Activated T-cell treated with anti-CD3 and anti-CD28 coated beads for 1 hour (primary cell): Measurements from ENCODE around the gene PLPPR3.

ENCODE experiments used
- DNase-seq: peaks from one replicate; pipeline ENCODE4 v3.0.0-alpha.2; 2020; ENCODE audit warnings: low read depth

The PLPPR3 gene

DNA sequence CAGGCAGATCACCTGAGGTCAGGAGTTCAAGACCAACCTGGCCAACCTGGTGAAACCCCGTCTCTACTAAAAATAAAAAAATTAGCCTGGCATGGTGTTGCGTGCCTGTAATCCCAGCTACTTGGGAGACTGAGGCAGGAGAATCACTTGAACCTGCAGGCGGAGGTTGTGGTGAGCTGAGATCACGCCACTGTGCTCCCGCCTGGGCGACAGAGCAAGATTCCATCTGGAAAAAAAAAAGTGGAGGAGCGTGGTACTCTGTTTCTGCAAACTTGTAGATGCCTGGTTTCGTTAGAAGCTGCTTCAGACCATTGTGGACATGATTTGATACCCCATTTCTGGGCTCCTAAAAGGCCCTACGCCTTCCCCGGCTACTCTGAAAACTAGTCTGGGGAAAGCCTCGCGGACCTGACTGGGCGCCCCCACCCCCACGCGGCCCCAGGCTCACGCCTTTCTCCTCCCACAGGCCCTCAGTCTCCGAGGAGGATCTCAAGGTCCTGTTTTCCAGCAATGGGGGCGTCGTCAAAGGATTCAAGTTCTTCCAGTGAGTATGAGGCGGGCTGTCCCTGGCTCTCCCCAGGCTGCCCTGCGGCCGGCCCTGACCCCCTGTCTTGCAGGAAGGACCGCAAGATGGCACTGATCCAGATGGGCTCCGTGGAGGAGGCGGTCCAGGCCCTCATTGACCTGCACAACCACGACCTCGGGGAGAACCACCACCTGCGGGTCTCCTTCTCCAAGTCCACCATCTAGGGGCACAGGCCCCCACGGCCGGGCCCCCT, 11.5 kb downstream of the PLPPR3 start:
- DNase-seq, result no peak

DNA sequence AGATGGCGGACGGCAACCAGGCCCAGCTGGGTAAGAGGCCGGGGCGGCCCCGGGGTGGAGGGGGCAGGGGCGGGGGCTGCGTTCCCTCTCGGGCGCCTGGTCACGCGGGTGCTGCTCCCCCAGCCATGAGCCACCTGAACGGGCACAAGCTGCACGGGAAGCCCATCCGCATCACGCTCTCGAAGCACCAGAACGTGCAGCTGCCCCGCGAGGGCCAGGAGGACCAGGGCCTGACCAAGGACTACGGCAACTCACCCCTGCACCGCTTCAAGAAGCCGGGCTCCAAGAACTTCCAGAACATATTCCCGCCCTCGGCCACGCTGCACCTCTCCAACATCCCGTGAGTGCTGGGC, 13.4 kb downstream of the PLPPR3 start:
- no peak for DNase-seq

DNA sequence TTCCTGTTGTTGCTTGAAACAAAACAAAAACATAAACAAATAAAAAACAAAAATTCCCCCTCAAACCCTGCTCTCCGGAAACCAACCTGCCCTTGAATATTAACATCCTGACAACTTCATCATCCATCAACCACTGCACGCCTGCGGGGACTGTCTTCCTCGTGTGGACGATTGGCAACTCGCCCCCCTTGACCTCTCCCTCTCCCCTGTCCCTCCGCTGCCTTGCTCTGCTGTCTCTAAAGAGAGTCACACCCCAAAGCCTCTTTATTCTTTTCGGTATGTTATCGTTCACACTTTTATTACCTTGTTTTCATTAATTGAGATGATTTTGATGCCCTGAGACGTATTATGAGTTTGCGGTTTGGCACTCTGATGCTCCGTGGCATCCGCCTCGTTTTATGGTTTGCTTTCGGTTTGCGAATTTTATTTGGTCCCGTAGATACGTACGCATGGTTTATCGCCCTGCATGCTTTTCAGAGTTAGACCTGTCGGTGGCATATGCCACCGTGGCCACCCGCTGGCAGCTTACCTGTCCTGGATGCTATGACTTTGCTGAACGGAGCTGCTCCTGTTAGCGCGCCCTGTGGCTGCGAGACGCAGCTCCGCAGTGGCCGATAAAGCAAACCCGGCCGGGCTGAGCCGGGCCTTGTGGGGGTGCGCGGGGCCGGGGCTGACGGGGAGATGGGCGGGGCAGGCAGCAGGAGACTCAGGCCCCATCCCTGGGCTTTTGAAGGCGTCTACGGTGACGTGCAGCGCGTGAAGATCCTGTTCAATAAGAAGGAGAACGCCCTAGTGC, 13.9 kb downstream of the PLPPR3 start:
- no peak for DNase-seq

DNA sequence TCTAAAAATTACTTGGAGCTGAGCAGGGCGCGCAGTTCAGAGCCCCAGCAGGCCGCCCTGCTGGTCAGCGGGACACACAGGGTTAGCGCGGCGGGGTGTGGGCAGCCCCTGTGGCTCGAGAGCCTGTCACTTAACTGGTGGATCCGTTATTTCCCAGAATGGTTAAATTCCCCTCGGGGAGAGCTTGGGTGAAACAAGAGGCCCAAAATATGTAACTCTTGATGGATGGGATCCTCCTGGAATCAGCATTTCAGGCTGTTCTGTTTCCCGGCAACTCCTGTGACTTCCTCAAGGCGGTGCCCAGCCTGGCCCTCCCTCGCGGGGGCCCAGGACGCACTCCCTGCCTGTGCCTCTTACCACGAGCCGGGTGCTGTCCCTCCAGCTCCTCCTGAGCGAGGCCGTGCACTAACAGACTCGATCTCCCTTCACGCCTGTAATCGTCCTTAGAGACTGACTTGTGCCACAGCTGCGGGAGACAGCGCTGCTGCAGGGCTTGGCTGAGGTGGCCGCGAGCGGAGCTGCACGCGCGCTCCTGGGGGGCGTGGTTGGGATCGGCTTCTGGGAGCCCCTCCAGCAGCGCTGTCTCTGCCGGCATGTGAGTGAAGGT, 14.8 kb downstream of the PLPPR3 start:
- DNase-seq, result no peak

DNA sequence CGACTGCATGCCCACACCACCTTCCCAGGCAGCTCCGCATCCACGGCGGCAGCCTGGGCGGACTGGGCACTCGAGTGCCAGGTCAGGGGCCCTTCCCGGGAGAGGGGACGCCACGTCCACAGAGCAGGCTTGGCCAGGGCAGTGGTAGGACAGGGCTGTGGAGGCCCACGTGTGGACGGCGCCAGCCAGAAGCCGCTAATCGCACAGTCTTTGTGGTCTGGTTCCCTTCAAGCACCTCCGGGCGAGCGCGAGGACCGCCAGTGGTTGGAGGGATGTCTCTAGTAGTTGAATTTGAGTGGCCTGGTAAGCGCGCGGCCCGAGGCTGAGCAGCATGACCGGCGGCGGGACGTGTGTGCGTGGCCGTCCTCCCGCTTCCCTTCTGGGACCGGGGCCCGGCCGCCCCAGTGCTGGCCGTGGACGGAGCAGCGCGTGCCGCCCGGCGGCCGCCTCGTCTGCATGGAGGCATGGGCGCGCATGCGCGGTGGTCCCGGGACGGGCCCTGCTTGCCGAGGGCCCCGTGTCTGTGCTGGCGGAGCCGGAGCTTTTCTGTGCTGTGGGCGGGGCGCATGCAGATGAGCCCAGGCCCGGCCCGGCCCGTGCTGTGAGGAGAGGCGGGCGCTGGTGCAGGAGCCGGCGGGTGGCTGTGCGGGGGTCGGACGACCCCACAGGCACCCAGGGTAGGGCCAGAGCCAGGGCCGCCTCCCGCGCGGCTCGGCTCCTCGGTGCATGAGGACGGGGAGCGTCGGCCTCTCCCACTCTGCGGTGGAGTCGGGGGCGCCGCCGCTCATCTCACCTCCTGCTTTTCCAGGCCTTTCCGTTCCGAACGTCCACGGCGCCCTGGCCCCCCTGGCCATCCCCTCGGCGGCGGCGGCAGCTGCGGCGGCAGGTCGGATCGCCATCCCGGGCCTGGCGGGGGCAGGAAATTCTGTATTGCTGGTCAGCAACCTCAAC, 15.9 kb downstream of the PLPPR3 start:
- no peak for DNase-seq

DNA sequence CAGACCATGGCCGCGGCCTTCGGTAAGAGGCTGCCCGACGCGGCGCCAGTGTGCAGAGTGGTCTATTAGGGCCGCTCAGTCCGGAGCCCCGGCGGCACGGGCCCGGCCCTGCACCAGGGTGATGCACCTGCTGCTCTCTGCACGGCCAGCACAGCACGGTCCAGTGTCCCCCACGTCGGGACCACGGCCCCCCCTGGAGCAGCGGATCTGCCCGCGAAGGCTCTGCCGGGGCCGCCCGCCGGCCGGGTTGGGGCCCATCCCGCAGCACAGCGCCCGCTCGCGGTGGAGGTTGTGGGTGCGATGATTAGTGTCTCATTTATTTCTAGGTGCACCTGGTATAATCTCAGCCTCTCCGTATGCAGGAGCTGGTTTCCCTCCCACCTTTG, 16.6 kb downstream of the PLPPR3 start:
- no peak for DNase-seq

DNA sequence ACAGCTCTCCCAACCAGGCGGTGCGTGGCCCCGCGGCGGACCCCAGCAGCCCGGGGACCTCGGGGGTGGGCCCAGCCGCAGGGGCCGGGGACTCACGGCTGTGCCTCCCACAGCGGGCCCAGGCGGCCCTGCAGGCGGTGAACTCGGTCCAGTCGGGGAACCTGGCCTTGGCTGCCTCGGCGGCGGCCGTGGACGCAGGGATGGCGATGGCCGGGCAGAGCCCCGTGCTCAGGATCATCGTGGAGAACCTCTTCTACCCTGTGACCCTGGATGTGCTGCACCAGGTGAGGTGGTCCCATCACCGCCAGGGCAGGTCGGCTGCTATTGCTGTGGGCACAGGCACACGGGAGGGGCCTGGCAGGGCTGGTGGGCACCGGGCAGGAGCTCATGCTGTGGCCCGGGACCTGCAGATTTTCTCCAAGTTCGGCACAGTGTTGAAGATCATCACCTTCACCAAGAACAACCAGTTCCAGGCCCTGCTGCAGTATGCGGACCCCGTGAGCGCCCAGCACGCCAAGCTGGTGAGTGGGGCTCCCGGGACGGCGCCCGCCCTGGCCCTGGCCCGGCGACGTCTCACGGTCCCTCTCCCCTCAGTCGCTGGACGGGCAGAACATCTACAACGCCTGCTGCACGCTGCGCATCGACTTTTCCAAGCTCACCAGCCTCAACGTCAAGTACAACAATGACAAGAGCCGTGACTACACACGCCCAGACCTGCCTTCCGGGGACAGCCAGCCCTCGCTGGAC, 17.2 kb downstream of the PLPPR3 start:
- no peak for DNase-seq

DNA sequence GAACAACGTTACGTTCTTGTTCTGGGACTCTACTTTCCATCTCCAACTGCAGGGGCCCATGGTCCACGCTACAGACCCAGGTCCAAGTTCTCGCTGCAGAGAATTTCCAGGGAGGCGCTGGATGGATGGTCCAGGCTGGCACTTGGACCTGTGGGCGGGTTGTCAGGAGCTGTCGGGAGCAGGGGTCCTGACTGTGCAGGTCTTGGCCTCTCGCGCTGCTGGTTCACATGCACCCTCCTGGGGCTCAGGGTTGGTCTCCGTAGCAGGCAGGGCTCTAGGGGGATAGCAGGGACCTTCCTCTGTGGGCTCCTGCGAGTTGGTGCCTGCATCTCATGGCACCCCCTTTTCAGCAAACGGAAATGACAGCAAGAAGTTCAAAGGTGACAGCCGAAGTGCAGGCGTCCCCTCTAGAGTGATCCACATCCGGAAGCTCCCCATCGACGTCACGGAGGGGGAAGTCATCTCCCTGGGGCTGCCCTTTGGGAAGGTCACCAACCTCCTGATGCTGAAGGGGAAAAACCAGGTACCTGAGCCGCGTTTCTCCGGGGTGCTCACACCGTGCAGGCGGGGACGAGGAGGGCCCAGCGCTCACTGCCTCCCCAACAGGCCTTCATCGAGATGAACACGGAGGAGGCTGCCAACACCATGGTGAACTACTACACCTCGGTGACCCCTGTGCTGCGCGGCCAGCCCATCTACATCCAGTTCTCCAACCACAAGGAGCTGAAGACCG, 17.9 kb downstream of the PLPPR3 start:
- no peak for DNase-seq

DNA sequence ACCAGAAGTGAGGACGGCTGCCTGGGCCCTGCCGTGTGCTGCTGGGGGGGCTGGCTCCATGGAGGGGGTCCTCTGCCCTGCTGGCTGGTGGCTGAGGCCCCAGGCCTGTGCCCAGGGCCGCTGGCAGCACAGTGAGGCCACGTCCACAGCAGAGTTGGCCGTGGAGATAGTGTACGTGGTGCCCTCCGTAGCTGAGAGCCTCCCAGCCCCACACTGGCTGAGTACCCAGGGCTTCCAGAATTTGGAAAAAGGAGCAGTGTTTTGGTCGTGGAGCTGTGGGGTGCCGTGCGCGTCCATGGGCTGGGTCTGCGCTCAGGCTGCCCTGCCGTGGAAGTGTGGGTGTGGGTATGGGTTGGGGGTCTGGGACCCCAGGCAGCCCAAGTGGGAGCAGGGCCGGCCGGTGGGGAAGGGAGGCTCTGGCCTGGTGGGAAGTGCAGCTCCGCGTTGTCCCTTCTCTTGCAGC, 18.6 kb downstream of the PLPPR3 start:
- DNase-seq, result no peak

DNA sequence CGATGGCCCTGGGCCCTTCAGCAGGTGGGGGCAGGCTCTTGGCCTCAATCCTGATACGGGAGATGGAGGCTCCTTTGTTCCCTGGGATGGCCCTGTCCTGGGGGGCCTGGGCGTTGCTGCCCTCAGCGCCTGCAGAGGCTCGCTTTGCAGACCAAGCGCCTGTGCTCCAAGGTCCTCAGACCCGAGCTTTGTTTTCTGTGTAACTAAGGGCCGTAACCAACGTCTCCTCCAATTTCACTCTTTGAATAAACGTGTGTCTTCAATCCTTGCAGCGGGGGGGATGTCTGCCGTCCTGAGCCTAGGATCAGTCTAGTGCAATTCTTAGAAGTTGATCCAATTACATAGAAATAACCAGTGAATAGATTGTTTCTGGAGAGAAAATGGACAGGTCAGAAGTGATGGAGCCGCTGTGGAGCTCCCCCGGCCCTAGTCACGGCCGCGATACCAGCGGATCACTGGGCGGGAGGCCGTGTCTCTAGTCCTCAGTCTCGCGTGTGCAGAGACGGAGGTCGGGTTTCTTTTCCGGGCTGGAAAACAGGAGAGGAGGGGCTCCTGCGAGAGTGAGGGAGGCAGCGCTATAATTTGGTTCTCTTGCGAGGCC, 19.2 kb downstream of the PLPPR3 start:
- no peak for DNase-seq

DNA sequence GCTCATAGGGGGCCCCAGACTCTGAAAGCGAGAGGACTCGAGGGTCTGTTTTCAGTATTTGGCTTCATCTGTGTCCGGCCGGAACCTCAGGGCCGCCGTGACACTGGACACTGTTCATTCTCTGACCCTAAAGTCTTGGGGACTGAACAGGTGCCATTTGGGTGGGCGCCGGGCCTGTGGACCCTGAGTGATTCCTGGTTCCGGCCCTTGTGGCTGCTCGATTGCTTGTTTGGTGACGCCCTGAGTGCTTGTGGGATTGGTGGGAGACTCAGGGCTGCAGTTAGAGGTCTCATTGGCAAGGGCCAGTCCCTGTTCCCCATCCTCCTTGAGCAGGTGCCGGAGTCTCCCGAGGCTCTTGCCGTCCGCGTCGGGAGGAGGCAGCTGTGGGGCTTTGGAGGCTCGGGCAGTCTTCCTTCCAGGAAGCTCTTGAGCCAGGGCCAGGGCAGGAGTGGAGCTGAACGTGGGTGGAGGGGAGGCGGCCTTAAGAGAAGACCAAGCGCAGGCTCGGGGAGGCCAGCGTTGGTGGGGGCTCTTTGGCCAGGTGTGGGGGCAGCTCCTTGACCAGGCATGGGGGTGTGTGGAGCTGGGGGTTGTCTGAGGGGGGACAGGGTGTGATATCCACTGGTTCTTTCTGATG, 19.8 kb downstream of the PLPPR3 start:
- no peak for DNase-seq

DNA sequence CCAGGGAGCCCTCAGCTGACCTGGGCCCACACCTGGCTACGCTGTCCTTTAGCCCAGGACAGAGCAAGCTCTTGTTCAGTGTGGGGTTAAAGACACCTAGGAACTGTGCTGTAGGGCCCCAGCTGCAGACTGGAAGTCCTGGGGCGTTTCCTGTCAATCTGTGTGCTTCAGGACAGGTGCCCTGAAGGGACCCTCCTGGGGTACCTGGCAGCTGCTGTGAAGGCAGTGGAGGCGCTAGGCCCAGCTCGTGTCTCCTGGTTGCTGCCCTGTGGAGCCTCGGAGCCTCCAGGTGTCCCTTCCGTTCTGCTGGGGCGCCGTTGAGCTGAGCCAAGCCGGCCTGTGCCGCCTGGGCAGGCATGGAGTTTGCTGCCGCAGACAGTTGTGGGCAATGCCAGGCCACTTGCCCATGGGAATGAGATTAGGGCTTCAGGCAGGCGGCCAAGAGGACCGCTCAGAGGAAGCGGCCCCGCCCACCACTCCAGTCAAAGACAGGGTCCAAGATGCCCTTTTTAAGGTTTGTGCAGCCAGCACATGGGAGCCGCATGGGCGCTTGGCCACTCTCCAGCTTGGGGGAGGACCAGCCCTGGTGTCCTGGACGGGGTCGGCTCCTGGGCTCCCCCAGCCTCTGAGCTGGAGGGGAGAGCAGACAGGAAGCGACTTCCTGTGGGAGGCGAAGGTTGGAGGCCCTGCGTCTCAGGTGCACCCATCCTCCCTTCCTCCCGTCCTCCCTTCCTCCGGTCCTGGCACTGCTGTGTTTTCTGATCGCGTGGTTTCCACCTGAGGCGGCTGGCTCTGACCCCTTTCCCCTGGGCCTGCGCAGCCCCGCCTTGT, 20.5 kb downstream of the PLPPR3 start:
- no peak for DNase-seq

DNA sequence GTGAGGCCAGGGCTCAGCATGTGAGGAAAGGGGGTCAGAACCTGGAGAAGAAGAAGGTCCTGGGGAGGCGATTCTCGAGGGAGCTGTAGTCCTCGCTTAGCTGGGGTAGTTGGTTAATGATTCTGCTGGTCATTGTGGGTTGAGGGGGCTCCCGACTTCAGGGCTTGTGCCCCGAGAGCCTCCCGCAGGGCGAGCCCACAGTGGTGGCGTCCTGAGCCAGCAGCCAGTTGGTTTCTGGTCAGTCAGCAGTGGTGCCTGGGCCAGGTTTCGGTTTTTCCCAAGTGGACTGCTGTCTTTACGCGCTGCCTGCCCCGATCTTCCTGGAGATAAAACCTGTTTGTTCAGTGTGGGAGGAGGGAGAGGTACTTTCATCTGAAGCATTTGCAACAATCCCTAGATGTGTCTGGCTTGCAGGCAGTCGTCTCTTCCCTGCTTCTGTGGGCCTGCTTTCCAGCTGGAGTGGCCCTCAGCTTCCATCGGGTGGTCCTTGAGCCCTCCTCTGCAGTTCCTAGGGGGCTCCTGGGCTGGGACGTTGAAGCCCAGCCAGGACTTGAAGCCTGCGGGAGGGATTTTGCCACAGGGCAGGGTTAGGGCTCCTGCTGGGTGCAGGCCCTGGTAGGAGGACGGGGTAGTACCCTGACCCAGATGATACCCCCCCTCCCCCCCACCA, 21.3 kb downstream of the PLPPR3 start:
- no peak for DNase-seq

DNA sequence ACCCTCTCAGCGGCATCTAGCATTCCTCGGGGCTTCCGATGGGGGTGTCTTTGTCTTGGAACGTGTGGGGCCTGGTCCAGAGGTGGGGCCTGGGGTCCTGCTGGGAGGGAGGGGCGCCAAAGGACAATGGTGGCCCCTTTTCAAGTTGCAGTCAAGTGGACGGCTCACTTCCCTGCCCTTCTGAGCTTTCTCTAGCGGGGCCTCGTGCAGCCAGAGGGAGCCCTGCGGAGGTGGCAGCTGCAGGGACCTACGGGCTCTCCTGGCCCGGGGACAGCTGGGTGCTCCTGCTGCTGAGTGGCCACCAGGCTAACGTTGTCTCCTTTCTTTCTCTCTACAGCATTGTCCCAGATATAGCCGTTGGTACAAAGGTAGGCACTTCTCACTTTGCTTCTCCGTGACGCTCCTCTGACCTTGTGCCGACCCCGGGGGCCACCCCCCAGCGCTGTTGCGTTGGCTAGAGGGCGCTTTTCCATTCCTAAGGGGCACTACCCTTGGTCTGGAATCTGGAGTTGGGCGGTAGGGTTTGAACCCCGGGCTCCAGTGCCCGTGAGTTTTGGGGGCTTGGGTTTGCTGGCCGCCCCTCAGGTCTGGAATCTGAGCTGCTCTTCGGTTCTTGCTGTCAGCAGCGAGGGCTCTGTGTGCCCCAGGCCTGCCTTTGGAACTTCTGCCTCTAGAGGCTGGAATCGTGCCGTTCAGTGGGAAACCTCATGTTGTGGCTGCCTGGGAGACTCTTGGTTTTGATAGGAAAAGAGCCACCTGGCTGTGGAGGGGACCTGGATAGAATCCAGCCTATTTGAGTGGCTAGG, 22.5 kb downstream of the PLPPR3 start:
- DNase-seq, result no peak

DNA sequence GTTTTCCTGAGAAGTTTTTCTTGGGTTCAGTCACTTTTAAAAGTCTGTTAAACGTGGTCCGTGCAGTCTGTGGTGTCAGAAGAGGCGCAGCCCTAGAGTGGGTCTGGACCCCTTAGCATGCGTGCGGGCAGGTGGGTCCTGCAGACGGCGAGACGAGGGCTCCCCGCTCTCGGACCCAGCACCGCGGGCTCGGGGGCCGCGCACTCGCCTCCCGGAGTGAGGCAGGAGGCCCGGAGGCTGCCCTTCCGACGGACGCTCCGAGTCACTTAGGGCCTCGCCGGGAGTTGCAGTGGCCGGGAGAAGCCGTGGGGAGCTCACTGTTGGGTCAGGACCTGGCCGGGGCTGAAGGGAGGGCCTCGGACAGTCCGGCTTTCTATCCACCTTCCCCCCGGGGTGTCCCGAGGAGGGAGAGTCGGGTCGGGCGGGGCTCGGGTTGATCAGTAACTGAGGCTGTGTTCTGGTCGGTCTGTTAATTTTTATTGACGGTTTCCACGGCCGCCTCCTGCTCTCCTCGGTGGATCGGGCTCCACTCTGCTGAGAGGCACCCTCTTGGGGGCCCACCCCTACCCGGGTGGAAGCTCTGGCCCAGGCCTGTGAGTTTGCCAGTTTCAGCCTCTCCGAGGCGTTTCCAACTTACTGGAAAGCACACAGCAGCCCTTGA, 23.2 kb downstream of the PLPPR3 start:
- no peak for DNase-seq

DNA sequence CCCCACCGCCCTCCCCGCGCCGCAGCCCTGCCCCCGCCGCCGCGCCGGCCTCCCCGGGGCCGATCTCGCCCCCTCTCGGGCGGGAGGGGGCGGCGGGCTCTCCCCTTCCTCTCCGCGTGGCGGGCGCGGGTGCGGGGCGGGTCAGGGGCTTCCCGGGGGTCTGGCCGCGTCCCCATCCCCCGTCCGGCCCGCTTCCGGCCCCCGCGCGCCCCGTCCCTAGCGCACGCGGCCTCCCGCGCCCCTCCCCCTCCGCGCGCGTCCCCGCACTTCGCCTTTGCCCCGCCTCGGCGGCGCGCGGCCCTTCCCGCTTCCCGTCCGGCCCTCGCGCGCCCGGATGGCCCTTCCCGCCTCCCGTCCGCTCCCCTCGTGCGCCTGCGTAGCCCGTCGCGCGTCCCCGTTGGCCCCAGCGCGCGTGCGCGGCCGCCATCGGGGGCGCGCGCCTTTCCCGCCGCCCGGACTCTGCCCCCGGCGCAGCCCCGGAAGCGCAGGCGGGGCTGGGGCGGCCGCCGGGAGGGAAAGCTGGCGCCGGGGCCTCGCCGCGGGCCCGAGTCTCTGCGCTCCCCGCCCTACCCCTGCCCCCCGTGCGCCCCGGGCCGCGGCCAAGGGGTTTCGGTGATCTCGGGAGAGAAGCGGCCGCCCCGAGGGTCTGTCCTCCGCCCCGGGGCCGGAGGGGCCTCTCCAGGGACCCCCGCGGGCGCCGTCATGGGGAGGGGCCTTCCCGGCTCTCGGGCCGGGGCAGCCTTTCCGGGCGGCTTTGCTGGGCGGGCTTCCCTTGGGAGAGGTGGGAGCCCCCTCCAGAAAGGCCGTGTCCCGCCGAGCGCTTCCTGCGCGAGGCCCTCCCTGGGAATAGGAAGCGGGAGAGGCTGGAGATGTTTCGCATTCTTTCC, 24.0 kb downstream of the PLPPR3 start:
- peak; percentile 82 for DNase-seq
